ENCODE results near the gene SLC15A3.

SLC15A3 gene

GRCh38 chr11:60951904-60952741, at the start of gene SLC15A3:
TSS of gene SLC15A3 (minus strand) at chr11:60952176. CDS start at chr11:60951551, 625 bp downstream.
- DNase-seq (ENCODE audit: low read depth in 2 of 2), result no peak

GRCh38 chr11:61000426-61000825, 48.5 kb upstream of the SLC15A3 start:
- DNase-seq (ENCODE audit: low read depth in 2 of 2), result no peak

- no peak for DNase-seq (ENCODE audit: low read depth in 2 of 2)
These were observed 44.6 kb upstream of the SLC15A3 start for GRCh38 chr11:60996381-60997138.

GRCh38 chr11:60995798-60996197, 43.8 kb upstream of the SLC15A3 start:
- no peak for DNase-seq (ENCODE audit: low read depth in 2 of 2)

- DNase-seq (ENCODE audit: low read depth in 2 of 2), result no peak
These were observed 42.6 kb upstream of the SLC15A3 start for GRCh38 chr11:60994541-60995080.

GRCh38 chr11:60993615-60994014, 41.6 kb upstream of the SLC15A3 start:
- no peak for DNase-seq (ENCODE audit: low read depth in 2 of 2)

- no peak for DNase-seq (ENCODE audit: low read depth in 2 of 2)
These were observed 41.0 kb upstream of the SLC15A3 start for GRCh38 chr11:60992842-60993409.

- no peak for DNase-seq (ENCODE audit: low read depth in 2 of 2)
These were observed 39.5 kb upstream of the SLC15A3 start for GRCh38 chr11:60991457-60991856.

- no peak for DNase-seq (ENCODE audit: low read depth in 2 of 2)
These were observed 37.2 kb upstream of the SLC15A3 start for GRCh38 chr11:60989093-60989650.

GRCh38 chr11:60988658-60989057, 36.7 kb upstream of the SLC15A3 start:
- no peak for DNase-seq (ENCODE audit: low read depth in 2 of 2)

- DNase-seq (ENCODE audit: low read depth in 2 of 2), result peak in 1 of 2 donors; percentile 65
These were observed 35.8 kb upstream of the SLC15A3 start for GRCh38 chr11:60987577-60988277.

- DNase-seq (ENCODE audit: low read depth in 2 of 2), result peak; percentile 87 to 90
These were observed 34.3 kb upstream of the SLC15A3 start for GRCh38 chr11:60985991-60986915.

GRCh38 chr11:60985501-60985900, 33.5 kb upstream of the SLC15A3 start:
- DNase-seq (ENCODE audit: low read depth in 2 of 2), result no peak

- DNase-seq (ENCODE audit: low read depth in 2 of 2), result no peak
These were observed 32.7 kb upstream of the SLC15A3 start for GRCh38 chr11:60984636-60985035.

- no peak for DNase-seq (ENCODE audit: low read depth in 2 of 2)
These were observed 32.2 kb upstream of the SLC15A3 start for GRCh38 chr11:60984149-60984548.

- no peak for DNase-seq (ENCODE audit: low read depth in 2 of 2)
These were observed 30.2 kb upstream of the SLC15A3 start for GRCh38 chr11:60982184-60982583.

- no peak for DNase-seq (ENCODE audit: low read depth in 2 of 2)
These were observed 29.5 kb upstream of the SLC15A3 start for GRCh38 chr11:60981515-60981914.

GRCh38 chr11:60978546-60979380, 26.8 kb upstream of the SLC15A3 start:
- peak; percentile 73 to 75 for DNase-seq (ENCODE audit: low read depth in 2 of 2)

- DNase-seq (ENCODE audit: low read depth in 2 of 2), result no peak
These were observed 25.9 kb upstream of the SLC15A3 start for GRCh38 chr11:60977836-60978235.

Measured in stimulated activated CD8-positive, alpha-beta memory T cell treated with anti-CD3 and anti-CD28 coated beads, Interleukin-15, amount 100 ng/mL, for 48 hours (primary cell).